IPS DF 6.9 (cell line): ENCODE measurements around the gene SUFU.

Experiments used
- DNase-seq: peaks from one replicate; pipeline ENCODE4 v3.0.0-alpha.2; 2013; ENCODE audit warnings: low read depth, low spot score
- H3K27ac ChIP-seq: one replicate; pipeline ENCODE4 v1.5.1; 2013; ENCODE audit warnings: low read length, control low read depth
- H3K27me3 ChIP-seq: 2 replicates; pipeline ENCODE4 v1.6.1; 2013; ENCODE audit warnings: mild to moderate bottlenecking, low read length; ENCODE audit not compliant: control insufficient read depth, insufficient read depth
- H3K36me3 ChIP-seq: 2 replicates; pipeline ENCODE4 v1.6.1; 2013; ENCODE audit warnings: low read length; ENCODE audit not compliant: control insufficient read depth, insufficient read depth
- H3K4me1 ChIP-seq: 2 replicates; pipeline ENCODE4 v1.6.1; 2013; ENCODE audit warnings: low read length; ENCODE audit not compliant: control insufficient read depth, insufficient read depth
- H3K4me3 ChIP-seq: 2 replicates; pipeline ENCODE4 v1.5.1; 2013; ENCODE audit warnings: mild to moderate bottlenecking, low read length
- H3K9me3 ChIP-seq: 2 replicates; pipeline ENCODE4 v1.6.1; 2013; ENCODE audit warnings: low read length, inconsistent platforms; ENCODE audit not compliant: control insufficient read depth, insufficient read depth
- WGBS: extraction: QIAGEN DNeasy Blood & Tissue Kit; methylation state at CpG from one replicate; pipeline ENCODE4 v1.1.7; 2013; ENCODE audit warnings: mixed read lengths, missing lambda C conversion rate; ENCODE audit not compliant: insufficient read length, insufficient coverage; 5-methylcytosine and 5-hydroxymethylcytosine counted together

The SUFU gene

GRCh38 chr10:102651455-102652169 lies 147.8 kb downstream of the SUFU start:
- no peak overlapping the region for H3K4me3 ChIP-seq
- H3K9me3 ChIP-seq: no peaks in the 10 kb centered on the region
- DNase-seq: no peak
- no peaks in the 10 kb centered on the region for H3K27me3 ChIP-seq
- no peak overlapping the region for H3K27ac ChIP-seq
- H3K36me3 ChIP-seq: peaks cover 5% of the 10 kb centered on the region; the same call in 1 of the 2 replicates
- WGBS: no CpG with 5 or more reads among the region's 11 CpGs
- H3K4me1 ChIP-seq: peaks cover 21% of the 10 kb centered on the region

GRCh38 chr10:102652170-102652916 lies 148.6 kb downstream of the SUFU start:
- no CpG with 5 or more reads among the region's 12 CpGs for WGBS
- Histone ChIP-seq H3K36me3 (peaks cover 5% of the 10 kb centered on the region), H3K4me3 (no peak overlapping the region), H3K4me1 (peaks cover 18% of the 10 kb centered on the region), H3K27me3 (no peaks in the 10 kb centered on the region), H3K9me3 (no peaks in the 10 kb centered on the region), H3K27ac (no peak overlapping the region)
- DNase-seq: no peak

GRCh38 chr10:102653060-102653459 lies 149.3 kb downstream of the SUFU start:
- Histone ChIP-seq H3K9me3 (no peaks in the 10 kb centered on the region), H3K27me3 (no peaks in the 10 kb centered on the region), H3K4me3 (no peak overlapping the region), H3K36me3 (peaks cover 5% of the 10 kb centered on the region), H3K27ac (no peak overlapping the region), H3K4me1 (peaks cover 18% of the 10 kb centered on the region)
- no peak for DNase-seq
- no CpG with 5 or more reads among the region's 1 CpG for WGBS

- no peak for DNase-seq
- WGBS: no CpG with 5 or more reads among the region's 7 CpGs
- Histone ChIP-seq H3K27me3 (no peaks in the 10 kb centered on the region), H3K9me3 (no peaks in the 10 kb centered on the region), H3K36me3 (peaks cover 5% of the 10 kb centered on the region), H3K27ac (no peak overlapping the region), H3K4me3 (no peak overlapping the region), H3K4me1 (peaks cover 12% of the 10 kb centered on the region)
Measured at GRCh38 chr10:102654566-102654965, 150.8 kb downstream of the SUFU start.

- WGBS: no CpG with 5 or more reads among the region's 12 CpGs
Measured at GRCh38 chr10:102654969-102655368, 151.2 kb downstream of the SUFU start.

GRCh38 chr10:102656026-102656425 lies 152.3 kb downstream of the SUFU start:
- no peaks in the 10 kb centered on the region for H3K27me3 ChIP-seq
- DNase-seq: no peak
- H3K36me3 ChIP-seq: peaks cover 5% of the 10 kb centered on the region
- no peak overlapping the region for H3K27ac ChIP-seq
- H3K4me1 ChIP-seq: peaks cover 8% of the 10 kb centered on the region
- no CpG with 5 or more reads among the region's 12 CpGs for WGBS
- no peak overlapping the region for H3K4me3 ChIP-seq
- H3K9me3 ChIP-seq: no peaks in the 10 kb centered on the region

More at GRCh38 chr10:102654969-102655368, 151.2 kb downstream of the SUFU start:
- Histone ChIP-seq H3K36me3 (peaks cover 5% of the 10 kb centered on the region), H3K4me3 (no peak overlapping the region), H3K9me3 (no peaks in the 10 kb centered on the region), H3K4me1 (peaks cover 10% of the 10 kb centered on the region), H3K27ac (no peak overlapping the region), H3K27me3 (no peaks in the 10 kb centered on the region)
- DNase-seq: no peak

GRCh38 chr10:102656791-102657371 lies 153.1 kb downstream of the SUFU start:
- Histone ChIP-seq H3K27me3 (no peaks in the 10 kb centered on the region), H3K4me3 (no peak overlapping the region), H3K9me3 (no peaks in the 10 kb centered on the region), H3K4me1 (peaks cover 9% of the 10 kb centered on the region), H3K36me3 (peaks cover 5% of the 10 kb centered on the region), H3K27ac (no peak overlapping the region)
- no peak for DNase-seq
- no CpG with 5 or more reads among the region's 42 CpGs for WGBS

GRCh38 chr10:102657451-102657850 lies 153.7 kb downstream of the SUFU start:
- H3K4me1 ChIP-seq: peaks cover 9% of the 10 kb centered on the region
- no CpG with 5 or more reads among the region's 11 CpGs for WGBS
- peaks cover 5% of the 10 kb centered on the region for H3K36me3 ChIP-seq
- no peaks in the 10 kb centered on the region for H3K9me3 ChIP-seq
- no peak overlapping the region for H3K27ac ChIP-seq
- no peaks in the 10 kb centered on the region for H3K27me3 ChIP-seq
- no peak for DNase-seq
- no peak overlapping the region for H3K4me3 ChIP-seq

GRCh38 chr10:102657984-102658724 lies 154.4 kb downstream of the SUFU start:
- H3K36me3 ChIP-seq: peaks cover 5% of the 10 kb centered on the region

GRCh38 chr10:102658802-102659201 lies 155.0 kb downstream of the SUFU start:
- H3K27ac ChIP-seq: no peak overlapping the region
- peaks cover 9% of the 10 kb centered on the region for H3K4me1 ChIP-seq
- WGBS: no CpG with 5 or more reads among the region's 5 CpGs

More at GRCh38 chr10:102657984-102658724, 154.4 kb downstream of the SUFU start:
- H3K27ac ChIP-seq: no peak overlapping the region
- no peak overlapping the region for H3K4me3 ChIP-seq
- no peaks in the 10 kb centered on the region for H3K9me3 ChIP-seq
- WGBS: no CpG with 5 or more reads among the region's 13 CpGs
- no peaks in the 10 kb centered on the region for H3K27me3 ChIP-seq
- H3K4me1 ChIP-seq: peaks cover 9% of the 10 kb centered on the region
- no peak for DNase-seq

More at GRCh38 chr10:102658802-102659201, 155.0 kb downstream of the SUFU start:
- Histone ChIP-seq H3K9me3 (no peaks in the 10 kb centered on the region), H3K36me3 (peaks cover 5% of the 10 kb centered on the region), H3K4me3 (no peak overlapping the region), H3K27me3 (no peaks in the 10 kb centered on the region)
- DNase-seq: no peak
